G401 (cell line): ENCODE measurements around the gene F10. TPM values are rescaled to one million over a fixed set of nuclear protein-coding genes. Genes with fewer than 3 reads are reported as not detected.

ENCODE experiments used
- DNase-seq: peaks from one replicate; pipeline ENCODE4 v3.0.0-alpha.2; 2015; ENCODE audit warnings: low spot score
- in situ Hi-C: cut with HindIII; loops from 2 replicates; pipeline ENCODE4 v1.10.0; 2016; ENCODE audit warnings: low sequenced_read_pairs, mixed read lengths
- total RNA-seq: library from RNA; depleted of rRNA; stranded (reverse); fragments of >200 nt; shearing (Covaris generic); gene quantifications from 2 replicates; pipeline ENCODE4 v1.2.3, GENCODE V29; 2014; rRNA removed

The F10 gene
- total RNA-seq, 1 experiment from 2014 or later = not detected

DNA sequence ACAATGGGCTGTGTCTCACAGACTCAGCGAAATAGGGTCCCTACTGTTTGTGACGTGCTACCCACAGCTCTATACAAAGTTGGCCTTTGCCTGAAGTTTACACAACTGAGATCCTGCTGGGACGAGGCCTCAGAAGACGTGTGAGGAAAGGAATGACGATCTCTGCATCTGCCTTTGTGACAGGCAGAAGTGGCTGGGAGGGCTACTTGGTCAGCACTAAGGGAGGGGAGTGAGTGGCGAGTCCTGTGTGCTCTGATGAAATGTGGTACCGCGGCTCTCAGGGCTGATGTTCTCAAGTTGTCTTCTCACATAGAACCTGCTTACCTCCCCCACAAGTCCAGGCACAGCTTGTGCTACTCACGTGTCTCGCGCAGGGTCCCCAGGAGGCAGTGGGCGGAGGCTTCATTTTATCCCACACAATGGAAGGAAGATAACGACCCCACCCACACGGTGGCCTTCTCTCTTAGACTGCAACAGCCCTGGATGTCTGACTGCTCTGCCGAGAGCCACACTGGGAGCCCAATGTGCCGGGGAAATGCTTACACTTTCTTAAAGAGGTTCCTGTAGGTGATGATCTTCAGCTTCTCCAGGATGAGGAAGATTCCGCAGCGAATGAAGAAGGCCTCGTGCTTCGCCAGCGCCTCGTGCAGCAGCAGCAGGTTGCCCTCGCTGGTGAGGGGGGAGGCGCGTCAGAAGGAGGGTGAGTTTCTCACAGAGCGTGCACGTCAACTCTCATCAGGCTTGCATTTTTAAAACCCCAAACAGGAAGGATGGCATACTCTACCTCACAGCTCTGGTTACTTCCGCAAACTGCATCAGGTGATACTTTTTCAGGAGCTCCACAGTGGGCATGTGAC, 57.0 kb downstream of the F10 start:
- in situ Hi-C loops = no loop called here
- DNase-seq = no peak

DNA sequence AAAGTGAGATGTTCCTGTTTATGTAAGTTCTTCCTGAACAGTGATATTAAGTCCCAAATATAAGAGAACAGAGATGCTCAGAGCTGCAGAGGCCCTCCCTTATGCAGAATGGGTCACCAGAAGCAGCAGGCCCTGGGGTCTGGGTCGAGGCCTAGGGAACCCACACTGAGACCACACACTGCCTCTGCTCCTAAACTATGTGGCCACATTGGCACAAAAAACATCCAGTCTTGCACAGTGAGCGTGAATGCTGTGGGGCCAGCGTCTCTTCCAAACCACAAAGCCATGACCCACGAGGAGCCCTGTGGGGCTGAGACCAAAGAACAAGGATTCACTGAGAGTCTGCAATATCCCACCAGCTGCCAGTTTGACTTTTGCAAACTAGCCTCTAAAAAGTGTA, 59.4 kb downstream of the F10 start:
- in situ Hi-C loops = no loop called here
- no peak for DNase-seq

DNA sequence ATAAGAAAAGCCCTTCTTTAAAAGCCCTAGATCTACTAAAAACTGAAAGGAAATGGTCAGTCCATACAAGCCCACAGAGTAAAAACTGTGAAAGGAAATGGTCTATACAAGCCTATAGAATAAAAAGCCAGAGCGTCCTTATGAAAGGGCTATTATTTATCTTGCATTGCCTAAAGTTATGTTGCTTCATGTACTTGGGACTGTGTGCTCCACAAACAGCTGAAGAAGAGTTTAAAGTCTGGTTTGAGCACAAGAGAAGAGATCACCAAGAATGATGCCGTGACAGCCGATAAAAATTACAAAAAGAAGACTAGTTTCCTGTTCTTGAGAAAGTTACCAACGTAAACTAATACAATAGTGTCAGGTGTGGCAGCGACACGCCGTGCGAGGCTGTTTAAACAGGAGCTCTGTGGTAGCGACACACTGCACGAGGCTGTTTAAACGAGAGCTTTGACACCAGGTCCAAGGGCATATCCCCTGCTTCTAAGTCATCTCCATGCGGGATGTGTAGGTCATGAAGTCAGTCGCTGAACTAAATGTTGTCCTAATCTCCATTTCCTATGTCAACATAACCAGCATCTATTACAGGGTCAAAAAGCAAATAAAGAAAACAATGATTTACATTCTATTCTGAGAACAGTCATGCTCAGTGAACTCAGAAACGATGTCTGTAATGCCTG, 61.0 kb downstream of the F10 start:
- DNase-seq = no peak
- in situ Hi-C loops = no loop called here

DNA sequence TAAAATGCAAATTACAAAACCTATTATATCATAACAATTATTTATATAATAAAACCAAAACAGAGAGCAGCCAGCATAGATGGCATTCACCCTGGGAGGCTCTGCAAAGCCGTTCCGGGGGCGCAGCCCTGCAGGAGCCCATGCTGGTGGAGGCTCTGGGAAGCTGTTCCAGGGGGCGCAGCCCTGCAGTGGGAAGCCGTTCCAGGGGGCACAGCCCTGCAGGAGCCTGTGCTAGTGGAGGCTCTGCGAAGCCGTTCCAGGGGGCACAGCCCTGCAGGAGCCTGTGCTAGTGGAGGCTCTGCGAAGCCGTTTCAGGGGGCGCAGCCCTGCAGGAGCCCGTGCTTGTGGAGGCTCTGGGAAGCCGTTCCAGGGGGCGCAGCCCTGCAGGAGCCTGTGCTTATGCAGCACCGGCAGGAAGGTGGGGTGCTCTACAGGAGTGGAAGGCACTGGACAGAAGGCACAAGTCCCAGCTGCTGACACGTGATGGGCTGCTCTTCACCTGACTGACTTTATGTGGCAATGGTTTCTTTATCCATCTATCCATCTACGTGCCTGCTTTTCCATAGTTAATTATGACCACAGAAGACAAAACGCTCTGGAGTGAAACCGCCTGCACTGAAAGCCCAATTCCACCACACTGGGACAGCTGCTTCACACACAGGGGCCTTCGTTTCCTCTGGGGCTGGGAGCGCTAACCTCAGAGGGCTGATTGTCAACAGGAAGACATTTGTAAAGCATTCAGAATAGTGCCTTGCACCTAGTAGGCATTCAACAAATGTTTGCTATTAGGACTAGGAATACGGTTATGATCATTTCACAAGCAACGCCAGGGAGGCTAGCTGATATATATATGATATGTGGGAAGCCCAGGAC, 62.2 kb downstream of the F10 start:
- DNase-seq = no peak
- in situ Hi-C loops = no loop called here

DNA sequence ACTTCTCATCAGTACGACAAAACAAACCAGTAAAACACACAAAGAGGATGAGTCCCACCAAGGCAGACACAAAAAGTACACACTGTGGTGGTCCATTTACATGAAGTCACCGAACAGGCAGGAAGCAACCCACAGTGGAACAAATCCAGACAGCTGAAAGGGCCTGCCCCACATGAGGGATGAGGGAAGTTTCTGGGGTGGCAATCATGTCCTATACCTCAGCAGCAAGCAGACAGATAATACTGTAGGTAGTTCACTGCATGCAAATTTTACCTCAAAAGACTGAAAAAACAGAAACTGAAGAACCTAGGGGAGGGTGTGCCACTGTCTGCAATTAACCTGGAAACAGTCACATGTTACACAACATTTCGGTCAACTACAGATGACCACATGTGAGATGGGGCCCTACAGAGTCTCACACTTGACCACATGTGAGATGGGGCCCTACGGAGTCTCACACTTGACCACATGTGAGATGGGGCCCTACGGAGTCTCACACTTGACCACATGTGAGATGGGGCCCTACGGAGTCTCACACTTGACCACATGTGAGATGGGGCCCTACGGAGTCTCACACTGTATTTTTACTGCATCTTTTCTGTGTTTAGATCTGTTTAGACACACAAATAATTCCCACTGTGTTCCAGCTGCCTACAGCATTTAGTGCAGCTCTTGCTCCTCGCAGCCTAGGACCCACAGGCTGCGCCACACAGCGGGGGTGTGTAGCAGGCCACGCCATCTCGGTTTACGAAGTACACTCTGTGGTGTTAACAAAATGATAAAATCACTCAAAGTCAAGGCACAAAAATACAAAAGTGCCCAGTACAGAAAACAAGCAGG, 63.7 kb downstream of the F10 start:
- in situ Hi-C loops = no loop called here
- DNase-seq = no peak

DNA sequence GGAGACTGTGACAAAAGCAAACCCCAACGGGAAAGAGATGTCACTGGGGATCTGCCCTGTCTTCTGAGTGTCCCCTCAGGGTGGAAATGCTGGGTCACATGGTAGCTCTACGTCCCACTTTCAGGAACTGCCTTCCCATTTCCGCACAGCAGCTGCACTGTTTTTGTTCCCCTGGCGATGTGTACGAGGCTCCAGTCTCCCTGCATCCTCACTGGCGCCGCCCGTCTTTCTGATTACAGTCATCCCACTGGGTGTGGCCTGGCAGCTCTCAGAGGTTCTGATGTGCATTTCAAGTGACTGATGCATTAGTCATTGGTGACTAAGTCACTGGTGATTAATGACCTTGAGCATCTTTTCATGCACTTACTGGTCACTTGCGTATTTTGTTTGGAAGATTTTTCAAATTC, 64.7 kb downstream of the F10 start:
- no peak for DNase-seq
- in situ Hi-C loops = no loop called here

DNA sequence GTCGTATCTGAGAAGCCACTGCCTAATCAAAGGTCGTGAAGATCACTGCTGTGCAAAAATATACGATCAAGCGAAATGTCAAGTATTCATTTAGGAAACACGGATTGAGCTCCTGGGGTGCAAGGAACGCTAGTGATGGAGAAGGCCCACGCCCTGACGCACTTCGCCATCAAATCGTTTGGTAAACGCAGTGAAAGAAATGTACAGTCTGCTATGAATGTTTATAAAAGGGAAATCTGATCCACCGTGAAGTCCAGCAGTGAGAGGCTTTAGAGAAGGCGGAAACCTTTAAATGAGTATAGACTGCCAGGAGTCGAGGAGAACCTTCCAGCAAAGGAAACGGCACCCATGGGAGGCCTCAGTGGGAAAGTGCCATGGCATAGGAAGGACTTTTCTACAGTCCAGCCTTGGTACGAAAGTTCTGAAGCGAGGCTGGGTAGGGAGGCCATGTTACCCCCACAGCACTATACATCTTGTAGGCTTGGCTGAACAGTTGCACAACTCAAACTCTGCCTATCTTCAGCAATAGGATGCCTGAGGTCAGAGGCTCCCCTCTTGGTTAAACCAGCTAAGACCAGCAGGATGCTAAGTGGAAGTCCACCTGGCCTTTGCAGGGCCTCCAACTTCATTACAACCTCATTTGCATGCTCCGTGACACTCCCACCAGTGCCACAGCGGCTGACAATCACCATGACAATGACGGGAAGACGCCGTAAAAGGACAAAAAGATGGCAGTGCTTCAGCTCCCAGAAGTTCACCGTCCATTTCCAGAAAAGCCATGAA, 65.5 kb downstream of the F10 start:
- in situ Hi-C loops = no loop called here

DNA sequence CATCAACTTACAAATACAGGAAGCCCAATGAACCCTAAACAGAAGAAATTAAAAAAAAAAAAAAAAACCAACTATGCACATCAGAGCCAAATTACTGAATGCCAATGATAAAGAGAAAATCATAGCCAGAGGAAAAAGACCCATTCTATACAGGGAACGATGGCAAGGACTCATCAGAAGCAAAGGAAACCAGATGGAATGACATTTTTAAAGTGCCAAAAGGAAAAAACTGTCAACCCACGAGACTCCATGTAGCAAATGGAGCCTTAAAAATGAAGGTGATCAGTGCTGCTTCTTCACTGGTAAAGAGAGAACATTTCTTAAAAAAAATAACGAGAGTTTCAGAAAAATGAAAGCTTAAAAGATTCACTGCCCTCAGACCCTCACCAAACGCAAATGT, 67.6 kb downstream of the F10 start:
- in situ Hi-C loops = no loop called here
- no peak for DNase-seq

More for the DNA sequence above, 65.5 kb downstream of the F10 start:
- no peak for DNase-seq

DNA sequence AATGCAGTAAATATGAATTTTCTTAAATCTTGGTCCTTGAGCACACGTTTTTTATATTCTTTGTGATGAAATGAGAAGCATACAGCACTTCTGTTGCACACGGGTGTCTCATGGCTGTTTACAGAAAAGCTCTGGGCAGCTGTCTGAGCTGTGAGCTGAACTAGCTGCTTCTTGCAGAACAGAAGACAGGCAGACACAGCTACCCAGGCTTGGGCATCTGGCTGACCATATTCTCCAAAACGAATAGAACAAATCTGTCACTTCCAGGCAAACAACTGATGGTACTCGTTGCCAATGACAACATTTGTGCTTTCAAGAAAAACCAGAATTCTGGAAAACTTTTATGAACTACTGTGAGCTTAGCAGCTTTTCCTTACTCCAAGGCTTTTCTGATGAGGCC, 69.7 kb downstream of the F10 start:
- in situ Hi-C loops = no loop called here
- DNase-seq = no peak

DNA sequence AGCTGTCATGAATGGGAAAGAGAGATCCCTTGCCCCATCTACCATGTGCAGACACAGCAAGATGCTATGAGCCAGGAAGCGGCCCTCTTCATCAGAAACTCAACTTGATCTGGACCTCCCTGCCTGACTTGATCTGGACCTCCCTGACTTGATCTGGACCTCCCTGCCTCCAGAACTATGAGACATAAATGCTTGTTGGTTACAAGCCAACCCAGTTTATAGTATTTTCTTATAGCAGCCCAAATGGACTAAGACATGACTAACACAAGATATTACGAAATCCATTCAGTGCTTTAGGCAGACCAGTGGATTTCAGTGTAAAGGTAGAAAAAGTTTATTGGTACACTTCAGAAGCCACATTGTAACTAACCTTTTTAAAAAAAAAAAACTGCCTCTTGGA, 70.3 kb downstream of the F10 start:
- in situ Hi-C loops = no loop called here

DNA sequence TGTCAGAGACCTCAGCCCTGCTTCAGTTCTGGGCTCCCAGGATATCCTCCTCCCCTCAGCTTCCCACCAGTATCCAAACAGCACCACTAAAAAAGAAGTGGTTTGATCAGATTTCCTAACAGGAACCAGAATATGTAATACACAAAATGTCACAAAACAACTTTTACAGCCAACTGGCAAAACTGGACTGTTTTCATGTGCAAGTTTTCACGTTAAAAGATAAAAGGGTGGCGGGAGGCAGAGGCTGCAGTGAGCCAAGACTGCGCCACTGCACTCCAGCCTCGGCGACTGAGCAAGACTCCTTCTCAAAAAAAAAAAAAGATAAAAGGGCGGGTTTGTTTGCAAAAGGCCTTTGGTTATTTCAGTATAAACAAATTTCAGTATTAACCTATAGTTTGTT, 72.8 kb downstream of the F10 start:
- in situ Hi-C loops = no loop called here
- DNase-seq = no peak

More for the DNA sequence above, 70.3 kb downstream of the F10 start:
- no peak for DNase-seq

DNA sequence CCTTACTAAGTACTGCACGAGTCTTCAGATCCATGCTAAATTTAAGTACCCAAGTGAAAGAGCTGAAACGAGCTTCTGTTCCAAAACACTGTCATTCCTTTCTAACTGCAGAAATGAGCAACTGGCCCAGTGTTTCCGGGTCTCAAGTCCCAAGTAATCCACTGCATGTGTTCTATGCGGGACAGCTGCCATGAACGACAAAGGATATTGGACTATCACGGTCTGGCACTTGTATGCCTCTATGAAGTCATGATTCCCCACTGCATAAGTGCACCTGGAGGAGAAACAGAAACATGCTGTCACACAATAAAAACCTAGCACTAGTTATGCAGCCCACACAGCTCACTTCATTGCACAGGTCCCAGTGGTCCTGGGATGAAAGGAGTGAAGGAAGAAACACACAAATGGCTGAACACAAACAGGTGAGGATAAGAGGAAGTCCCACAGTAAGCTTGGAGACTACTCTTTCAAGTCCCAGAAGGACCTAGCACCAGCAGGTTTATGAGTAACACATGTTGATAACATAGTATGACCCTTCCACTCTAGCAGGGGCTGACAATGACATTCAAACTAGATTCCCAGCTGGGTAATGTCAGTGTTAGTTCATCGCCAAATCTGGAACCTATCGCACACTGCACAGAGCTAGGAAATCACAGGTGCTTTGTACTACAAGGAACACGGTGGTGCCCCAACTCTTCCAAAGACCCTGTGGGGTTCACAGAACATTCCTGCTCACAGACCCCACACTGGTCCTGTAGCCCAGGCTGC, 74.6 kb downstream of the F10 start:
- no peak for DNase-seq
- in situ Hi-C loops = no loop called here

Other genes starting within 250 kb of the F10 start
- gene MCF2L, start 153.6 kb upstream of the F10 start, total RNA-seq = 2.8 and 4.7 TPM in 2 replicates
- gene F7, start 17.0 kb upstream of the F10 start, total RNA-seq = not detected in 2 replicates
- not detected in 2 replicates for gene PROZ, start 35.8 kb downstream of the F10 start, total RNA-seq
- gene PCID2, start 85.9 kb downstream of the F10 start, total RNA-seq = 89.6 and 103 TPM in 2 replicates
- 154 and 194 TPM in 2 replicates for gene CUL4A, start 86.8 kb downstream of the F10 start, total RNA-seq
- 199 and 207 TPM in 2 replicates for gene LAMP1, start 174.4 kb downstream of the F10 start, total RNA-seq
- 26.5 and 28.6 TPM in 2 replicates for gene GRTP1, start 241.3 kb downstream of the F10 start, total RNA-seq